Colon (tissue), 2 donors: ENCODE results near the gene PABPN1L.
"Not testable (repeated sequence)": the region's sequence is repeated elsewhere in the genome, so short reads cannot be mapped to it uniquely, and the experiment has no call there.

ENCODE experiments used
- FAIRE-seq: peaks from 2 replicates; lab custom pipeline; 2012; peaks lifted over from hg19 to GRCh38; lab: Jason Lieb, UNC
- donor health status: control.
- donor health status: control.

PABPN1L gene

GRCh38 chr16:88901718-88902337, 35.4 kb upstream of the PABPN1L start:
- FAIRE-seq, result no peak

DNA sequence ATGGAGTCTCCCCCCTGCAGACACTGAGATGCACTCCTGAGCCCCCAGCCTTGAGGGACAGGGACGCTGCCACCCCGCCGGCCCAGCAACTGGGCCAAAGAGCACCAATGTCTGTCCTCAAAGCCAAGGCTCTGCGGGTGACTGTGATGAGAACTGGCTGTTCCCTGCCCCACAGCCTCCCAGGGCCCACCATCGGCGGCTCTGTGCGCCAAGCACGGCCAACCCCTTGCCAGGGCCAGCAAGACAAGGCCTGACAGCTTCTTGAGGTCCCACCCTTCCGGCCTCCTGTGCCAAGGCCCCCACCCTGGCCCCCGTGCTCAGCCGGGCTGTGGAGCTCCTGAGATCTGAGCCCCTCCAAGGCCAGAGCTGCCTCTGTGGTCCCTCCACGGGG, 34.2 kb upstream of the PABPN1L start:
- FAIRE-seq, result no peak

- FAIRE-seq, result no peak
Measured at GRCh38 chr16:88899901-88900661, 33.6 kb upstream of the PABPN1L start.

DNA sequence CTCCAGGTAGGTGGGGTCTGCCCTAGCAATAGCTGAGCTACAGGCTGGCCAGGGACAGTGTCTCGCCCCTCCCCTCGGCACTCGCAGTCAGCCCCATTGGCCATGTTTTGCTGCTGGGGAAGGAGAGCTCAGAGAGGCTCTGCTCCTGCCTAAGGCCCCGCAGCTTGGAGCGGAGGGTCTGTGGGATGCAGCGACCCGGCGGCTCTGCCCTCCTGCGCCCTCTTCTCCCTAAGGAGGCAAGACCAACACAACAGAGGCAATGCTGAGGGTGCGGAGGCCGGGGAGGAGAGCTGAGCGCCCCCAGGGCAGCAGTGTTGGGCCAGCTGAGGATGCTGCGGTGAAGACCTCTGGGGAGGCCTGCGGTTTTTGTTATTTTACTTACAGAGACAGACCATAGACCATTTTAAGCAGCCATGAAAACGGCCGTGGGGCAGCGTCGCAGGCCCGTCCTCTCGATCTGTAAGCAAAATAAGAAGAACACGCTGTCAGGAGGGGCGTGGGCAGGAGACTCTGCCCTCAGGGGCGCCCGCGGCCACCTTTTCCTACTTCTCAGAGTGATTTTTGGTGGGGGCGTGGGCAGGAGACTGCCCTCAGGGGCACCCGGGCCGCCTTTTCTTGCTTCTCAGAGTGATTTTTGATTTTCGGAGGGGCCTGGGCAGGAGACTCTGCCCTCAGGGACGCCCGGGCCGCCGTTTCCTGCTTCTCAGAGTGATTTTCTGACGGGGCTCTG, 31.4 kb upstream of the PABPN1L start:
- FAIRE-seq, result no peak

DNA sequence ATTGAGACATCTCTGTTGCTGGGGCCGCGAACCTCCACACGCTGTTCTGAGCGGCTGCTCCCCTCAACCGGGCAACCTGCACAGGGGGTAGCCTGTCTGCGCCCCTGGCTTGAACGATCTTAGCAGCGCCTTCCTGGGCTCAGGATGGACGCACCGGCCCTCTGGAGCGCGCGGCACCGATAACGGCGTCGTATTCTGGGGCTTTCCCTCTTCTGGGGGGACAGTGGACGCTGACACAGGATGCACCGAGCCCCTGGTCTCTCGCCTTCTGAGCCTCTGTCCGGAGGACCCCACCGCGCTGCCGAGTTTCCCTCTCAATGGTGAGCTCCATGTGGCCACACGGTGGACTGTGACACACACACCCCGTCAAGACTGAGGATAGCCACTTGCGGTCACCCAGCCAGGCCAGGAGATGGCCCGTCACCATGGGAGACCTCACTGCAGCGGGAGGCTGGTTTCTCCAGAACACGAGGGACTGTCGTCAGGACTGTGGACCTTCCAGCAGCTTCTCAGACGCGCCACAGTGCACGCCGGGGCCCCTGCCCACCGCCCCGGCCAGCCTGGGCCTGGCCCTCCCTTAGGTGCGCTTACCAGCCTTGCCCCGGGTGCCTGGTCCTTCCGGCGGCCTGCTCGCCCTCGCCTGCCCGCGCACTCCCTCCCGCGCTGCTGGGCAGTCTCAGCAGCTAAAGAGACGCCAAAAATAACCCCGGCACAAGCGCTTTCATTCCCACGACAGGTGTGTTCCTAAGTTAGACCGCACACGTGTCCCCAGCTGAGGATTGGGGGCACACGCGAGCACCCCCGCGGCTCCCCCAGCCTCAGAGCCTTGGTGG, 30.0 kb upstream of the PABPN1L start:
- no peak for FAIRE-seq

GRCh38 chr16:88895335-88895734, 28.9 kb upstream of the PABPN1L start:
- no peak for FAIRE-seq

GRCh38 chr16:88894681-88895300, 28.3 kb upstream of the PABPN1L start:
- no peak for FAIRE-seq

GRCh38 chr16:88894266-88894665, 27.8 kb upstream of the PABPN1L start:
- not testable (repeated sequence) for FAIRE-seq

DNA sequence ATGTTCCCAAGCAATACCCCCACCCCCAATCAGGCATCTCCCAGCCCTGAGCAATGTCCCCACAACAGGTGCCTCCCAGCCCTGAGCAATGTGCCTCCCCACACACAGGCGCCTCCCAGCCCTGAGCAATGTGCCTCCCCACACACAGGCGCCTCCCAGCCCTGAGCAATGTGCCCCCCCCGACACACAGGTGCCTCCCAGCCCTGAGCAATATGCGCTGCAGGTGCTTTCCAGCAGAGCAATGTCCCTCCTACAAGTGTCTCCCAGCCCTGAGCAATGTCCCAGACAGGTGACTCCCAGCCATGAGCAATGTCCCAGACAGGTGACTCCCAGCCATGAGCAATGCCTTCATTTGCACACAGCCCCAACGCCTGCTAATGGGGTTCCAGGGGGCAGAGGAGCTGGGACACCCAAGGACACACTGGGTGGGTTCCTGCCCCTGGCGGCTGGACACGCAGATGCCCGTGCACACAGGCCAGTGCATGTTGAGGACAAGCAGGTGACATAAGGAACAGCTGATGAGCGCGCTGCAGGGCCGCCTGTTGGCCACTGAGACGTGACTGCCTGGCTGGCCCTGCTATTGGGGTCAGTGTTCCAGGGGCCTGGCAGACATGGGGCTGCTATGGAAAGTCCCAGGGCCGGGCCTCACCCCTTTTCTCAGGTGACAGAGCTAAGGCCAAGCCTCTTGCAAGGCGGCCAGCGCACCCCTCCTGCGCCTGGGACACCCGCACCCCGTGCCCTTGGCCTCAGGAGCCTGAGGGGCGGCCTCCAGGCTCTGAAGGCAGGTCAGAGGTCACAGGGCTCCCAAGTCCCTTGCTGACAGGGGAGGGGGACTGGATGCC, 26.9 kb upstream of the PABPN1L start:
- no peak for FAIRE-seq

DNA sequence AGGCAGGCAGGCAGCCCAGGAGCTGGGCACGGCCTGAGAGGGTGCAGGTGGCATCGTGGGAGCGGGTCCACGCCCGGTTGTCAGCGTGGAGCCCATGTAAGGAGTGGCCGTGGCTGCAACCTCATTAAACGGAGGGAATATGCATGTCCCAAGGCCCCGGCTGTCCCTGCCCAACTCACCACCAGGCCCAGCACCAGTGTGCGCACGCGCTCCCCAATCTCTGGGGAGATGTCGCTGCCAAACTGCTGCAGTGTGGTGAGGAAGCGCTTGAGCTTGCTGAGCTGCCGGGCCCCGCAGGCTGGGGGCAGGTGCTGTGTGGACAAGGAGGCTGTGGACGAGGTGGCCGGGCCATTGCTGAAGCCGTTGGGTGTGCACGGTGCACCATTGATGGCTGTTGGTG, 25.6 kb upstream of the PABPN1L start:
- no peak for FAIRE-seq

DNA sequence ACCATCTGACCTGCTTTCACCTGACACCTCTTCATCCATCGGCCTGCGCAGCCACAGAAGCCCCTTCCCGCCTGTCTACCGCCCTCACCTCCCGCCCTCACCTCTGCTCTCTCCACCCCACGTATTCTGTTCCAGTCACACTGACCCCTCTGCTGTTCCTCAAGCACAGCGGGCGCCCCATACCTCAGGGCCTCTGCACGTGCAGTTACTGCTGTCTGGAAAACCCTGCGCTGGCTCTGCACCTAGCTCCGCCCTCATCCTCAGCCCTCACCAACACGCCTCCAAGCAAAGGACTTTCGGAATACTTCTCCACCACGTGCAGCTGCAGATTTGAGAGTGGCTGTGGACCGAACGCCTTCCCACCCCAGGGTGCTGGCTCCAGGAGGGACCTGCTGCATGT, 24.6 kb upstream of the PABPN1L start:
- no peak for FAIRE-seq

GRCh38 chr16:88889702-88890352, 23.4 kb upstream of the PABPN1L start:
- not testable (repeated sequence) for FAIRE-seq

- no peak for FAIRE-seq
Measured at GRCh38 chr16:88888461-88889387, 22.3 kb upstream of the PABPN1L start.

DNA sequence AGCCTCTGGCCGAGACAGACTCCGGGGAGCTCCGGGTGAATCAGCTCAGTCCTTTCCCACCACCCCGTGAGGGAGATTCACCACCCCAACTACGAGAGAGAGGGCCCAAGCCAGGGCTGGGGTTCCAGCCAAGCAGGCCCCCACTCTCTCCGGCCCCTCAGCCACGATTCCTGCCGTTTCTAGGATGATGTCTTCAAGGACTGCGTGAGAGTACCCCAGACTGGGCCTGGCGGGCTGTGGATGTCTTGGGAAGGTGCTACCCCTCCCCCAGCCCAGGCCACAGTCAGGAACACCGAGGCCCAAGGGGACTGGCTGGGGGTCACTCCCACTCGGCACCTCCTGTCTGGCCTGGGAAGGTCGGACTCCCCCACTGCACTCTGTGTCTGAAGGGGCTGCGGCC, 21.6 kb upstream of the PABPN1L start:
- no peak for FAIRE-seq

DNA sequence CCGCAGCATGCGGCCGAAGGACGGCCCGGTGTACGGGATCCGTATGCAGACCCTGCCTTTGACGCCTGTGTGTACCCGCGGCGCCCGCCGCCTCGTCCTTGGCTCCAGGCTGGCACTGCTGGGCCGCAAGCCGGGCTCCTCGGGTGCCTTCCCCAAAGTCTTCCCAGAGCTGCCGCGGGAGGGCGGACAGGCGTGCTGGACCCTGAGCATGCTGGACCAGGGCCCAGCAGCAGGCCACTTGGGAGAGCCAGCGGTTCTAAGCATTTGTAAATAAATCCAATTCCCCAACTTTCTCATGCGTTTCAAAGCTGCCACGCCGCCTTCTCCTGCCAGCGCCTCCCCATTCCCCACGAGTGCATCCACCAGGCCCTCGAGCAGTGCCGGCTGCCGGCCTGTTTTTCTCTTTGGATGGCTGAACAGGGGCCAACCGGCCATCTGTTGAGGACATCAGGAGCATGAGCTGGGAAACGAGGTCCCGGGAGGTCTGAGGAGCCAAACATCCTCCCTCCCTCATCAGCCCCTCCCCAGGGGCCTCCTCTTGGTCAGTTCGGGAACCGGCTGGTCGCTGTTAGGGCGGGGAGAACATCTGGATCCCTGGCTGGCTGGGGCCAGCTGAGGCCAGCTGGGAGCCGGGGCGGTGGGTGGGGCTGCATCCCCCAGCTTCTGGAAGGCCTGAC, 20.5 kb upstream of the PABPN1L start:
- FAIRE-seq, result no peak

GRCh38 chr16:88886420-88886844, 20.0 kb upstream of the PABPN1L start:
- FAIRE-seq, result no peak

GRCh38 chr16:88885693-88886280, 19.3 kb upstream of the PABPN1L start:
- no peak for FAIRE-seq

DNA sequence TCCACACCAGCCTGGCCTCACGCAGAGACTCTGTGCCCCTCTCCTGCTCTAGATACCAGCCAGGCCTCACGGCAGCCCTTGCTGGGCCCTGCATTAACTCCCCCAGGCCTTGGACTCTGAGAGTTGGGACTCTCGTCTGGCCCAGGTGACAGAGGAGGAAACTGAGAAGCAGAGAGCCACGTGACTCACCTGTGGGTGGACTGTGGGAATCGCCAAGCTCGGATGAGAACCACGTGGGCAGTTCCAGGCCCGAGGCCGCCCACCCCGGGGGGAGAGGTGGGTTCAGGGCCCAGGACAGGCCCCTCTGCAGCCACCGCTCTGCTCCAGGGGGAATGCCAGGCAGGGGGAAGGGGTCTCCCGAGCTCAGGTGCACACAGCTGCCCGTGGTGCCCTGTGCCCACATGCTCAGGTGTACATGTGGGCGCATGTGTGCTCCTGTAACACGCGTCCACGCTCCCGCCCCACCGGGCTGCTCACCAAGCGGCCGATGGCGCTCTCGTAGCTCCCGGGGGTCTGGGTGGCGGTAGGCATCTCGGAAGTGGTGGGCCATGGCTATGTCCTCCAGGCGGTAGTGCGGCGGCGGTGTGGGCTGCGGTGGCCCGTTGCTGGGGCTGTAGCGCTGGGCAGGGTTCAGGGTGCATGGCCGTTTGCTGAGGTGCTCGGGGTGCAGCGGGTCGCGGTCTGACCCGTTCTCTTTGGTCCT, 18.3 kb upstream of the PABPN1L start:
- FAIRE-seq, result no peak
